ENCODE measurements around the gene ERCC6L2. TPM values are rescaled to one million over a fixed set of nuclear protein-coding genes. Genes with fewer than 3 reads are reported as not detected.

The ERCC6L2 gene
- total and polyA plus RNA-seq, 9 of the 15 experiments (the other 6 are each of a cell fraction or from before 2014, with no cell fraction given) = 7.8 to 42.8 (median 23.6) TPM

DNA sequence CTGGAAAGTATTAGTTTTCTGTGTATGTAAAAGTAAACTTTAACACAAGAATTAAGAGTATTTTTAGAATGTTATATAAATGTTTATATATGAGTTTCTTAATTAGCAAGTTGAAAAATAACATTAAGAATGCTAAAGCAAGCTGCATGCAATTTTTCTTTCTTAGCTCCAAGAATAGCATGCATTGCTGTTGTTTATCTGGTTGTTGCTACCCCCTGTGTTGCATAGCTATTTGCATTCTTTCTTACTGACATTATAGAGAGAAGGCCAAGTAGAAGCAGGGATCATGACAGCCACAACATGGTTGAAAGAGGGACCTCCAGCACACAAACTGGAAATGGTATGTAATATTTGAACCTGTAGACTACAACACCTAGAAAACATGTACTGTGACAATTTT is 94.8 kb downstream of the ERCC6L2 start (continued):
- TF ChIP-seq, protein P1, sequence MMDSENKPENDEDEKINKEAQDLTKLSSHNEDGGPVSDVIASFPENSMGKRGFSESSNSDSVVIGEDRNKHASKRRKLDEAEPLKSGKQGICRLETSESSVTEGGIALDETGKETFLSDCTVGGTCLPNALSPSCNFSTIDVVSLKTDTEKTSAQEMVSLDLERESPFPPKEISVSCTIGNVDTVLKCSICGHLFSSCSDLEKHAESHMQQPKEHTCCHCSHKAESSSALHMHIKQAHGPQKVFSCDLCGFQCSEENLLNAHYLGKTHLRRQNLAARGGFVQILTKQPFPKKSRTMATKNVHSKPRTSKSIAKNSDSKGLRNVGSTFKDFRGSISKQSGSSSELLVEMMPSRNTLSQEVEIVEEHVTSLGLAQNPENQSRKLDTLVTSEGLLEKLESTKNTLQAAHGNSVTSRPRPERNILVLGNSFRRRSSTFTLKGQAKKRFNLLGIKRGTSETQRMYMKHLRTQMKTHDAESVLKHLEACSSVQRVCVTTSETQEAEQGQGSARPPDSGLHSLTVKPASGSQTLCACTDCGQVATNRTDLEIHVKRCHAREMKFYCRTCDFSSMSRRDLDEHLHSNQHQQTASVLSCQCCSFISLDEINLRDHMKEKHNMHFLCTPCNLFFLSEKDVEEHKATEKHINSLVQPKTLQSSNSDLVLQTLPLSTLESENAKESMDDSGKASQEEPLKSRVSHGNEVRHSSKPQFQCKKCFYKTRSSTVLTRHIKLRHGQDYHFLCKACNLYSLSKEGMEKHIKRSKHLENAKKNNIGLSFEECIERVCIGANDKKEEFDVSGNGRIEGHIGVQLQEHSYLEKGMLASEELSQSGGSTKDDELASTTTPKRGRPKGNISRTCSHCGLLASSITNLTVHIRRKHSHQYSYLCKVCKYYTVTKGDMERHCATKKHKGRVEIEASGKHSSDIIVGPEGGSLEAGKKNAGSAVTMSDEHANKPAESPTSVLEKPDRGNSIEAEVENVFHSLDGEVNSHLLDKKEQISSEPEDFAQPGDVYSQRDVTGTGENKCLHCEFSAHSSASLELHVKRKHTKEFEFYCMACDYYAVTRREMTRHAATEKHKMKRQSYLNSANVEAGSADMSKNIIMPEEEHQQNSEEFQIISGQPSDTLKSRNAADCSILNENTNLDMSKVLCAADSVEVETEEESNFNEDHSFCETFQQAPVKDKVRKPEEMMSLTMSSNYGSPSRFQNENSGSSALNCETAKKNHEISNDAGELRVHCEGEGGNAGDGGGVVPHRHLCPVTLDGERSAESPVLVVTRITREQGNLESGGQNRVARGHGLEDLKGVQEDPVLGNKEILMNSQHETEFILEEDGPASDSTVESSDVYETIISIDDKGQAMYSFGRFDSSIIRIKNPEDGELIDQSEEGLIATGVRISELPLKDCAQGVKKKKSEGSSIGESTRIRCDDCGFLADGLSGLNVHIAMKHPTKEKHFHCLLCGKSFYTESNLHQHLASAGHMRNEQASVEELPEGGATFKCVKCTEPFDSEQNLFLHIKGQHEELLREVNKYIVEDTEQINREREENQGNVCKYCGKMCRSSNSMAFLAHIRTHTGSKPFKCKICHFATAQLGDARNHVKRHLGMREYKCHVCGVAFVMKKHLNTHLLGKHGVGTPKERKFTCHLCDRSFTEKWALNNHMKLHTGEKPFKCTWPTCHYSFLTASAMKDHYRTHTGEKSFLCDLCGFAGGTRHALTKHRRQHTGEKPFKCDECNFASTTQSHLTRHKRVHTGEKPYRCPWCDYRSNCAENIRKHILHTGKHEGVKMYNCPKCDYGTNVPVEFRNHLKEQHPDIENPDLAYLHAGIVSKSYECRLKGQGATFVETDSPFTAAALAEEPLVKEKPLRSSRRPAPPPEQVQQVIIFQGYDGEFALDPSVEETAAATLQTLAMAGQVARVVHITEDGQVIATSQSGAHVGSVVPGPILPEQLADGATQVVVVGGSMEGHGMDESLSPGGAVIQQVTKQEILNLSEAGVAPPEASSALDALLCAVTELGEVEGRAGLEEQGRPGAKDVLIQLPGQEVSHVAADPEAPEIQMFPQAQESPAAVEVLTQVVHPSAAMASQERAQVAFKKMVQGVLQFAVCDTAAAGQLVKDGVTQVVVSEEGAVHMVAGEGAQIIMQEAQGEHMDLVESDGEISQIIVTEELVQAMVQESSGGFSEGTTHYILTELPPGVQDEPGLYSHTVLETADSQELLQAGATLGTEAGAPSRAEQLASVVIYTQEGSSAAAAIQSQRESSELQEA (IDR thresholded peaks at IDR 0.05; ENCODE audit: low read depth) = no peak
- TF ChIP-seq ELF2 (CRISPR knock-in tag; IDR thresholded peaks at IDR 0.05) = no peak
- no peak for TF ChIP-seq ZEB2 (IDR thresholded peaks at IDR 0.05)
- no peak for TF ChIP-seq ZNF311 (CRISPR knock-in tag; IDR thresholded peaks at IDR 0.05)
- no peak for TF ChIP-seq FOXA3 (CRISPR knock-in tag; conservative IDR thresholded peaks at IDR 0.05 in 1 of 2, IDR thresholded peaks at IDR 0.05 in 1 of 2)
- no peak for TF ChIP-seq IFI16 (CRISPR knock-in tag; IDR thresholded peaks at IDR 0.05)
- TF ChIP-seq, protein P2, sequence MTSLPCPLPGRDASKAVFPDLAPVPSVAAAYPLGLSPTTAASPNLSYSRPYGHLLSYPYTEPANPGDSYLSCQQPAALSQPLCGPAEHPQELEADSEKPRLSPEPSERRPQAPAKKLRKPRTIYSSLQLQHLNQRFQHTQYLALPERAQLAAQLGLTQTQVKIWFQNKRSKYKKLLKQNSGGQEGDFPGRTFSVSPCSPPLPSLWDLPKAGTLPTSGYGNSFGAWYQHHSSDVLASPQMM (CRISPR knock-in tag; IDR thresholded peaks at IDR 0.05) = no peak
- TF ChIP-seq GABPB2 (CRISPR knock-in tag; conservative IDR thresholded peaks at IDR 0.05) = no peak
- TF ChIP-seq ZNF764 (CRISPR knock-in tag; IDR thresholded peaks at IDR 0.05; ENCODE audit: low read depth) = no peak
- TF ChIP-seq, protein P3, sequence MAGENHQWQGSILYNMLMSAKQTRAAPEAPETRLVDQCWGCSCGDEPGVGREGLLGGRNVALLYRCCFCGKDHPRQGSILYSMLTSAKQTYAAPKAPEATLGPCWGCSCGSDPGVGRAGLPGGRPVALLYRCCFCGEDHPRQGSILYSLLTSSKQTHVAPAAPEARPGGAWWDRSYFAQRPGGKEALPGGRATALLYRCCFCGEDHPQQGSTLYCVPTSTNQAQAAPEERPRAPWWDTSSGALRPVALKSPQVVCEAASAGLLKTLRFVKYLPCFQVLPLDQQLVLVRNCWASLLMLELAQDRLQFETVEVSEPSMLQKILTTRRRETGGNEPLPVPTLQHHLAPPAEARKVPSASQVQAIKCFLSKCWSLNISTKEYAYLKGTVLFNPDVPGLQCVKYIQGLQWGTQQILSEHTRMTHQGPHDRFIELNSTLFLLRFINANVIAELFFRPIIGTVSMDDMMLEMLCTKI (IDR thresholded peaks at IDR 0.05; ENCODE audit: partially characterized antibody) = no peak
- no peak for TF ChIP-seq RFX7 (CRISPR knock-in tag; IDR thresholded peaks at IDR 0.05)

Measured in K562 (cell line).